HepG2 (cell line): Measurements from ENCODE around the gene PTPA. TPM values are rescaled to one million over a fixed set of nuclear protein-coding genes. Genes with fewer than 3 reads are reported as not detected.

Source experiments
- BORCS8-MEF2B ChIP-seq: sonication (generic); formaldehyde crosslinking; IDR thresholded peaks from 2 replicates; pipeline ENCODE4 v1.8.0; 2022; ENCODE audit warnings: mild to moderate bottlenecking, missing genetic modification reagents
- ELF4 ChIP-seq: sonication (generic); formaldehyde crosslinking; IDR thresholded peaks from 2 replicates; pipeline ENCODE4 v1.5.0; 2020; ENCODE audit warnings: missing genetic modification reagents, mild to moderate bottlenecking, moderate library complexity, borderline replicate concordance
- KLF15 ChIP-seq: sonication (generic); formaldehyde crosslinking; IDR thresholded peaks from 2 replicates; pipeline ENCODE4 v1.8.1; 2023; ENCODE audit warnings: borderline replicate concordance, mild to moderate bottlenecking, inconsistent platforms, missing genetic modification reagents, mixed read lengths
- KLF6 ChIP-seq: IDR thresholded peaks from 2 replicates; pipeline ENCODE4 v1.8.0; 2016; ENCODE audit warnings: missing biosample characterization, missing genetic modification reagents
- NONO ChIP-seq, 2 experiments: fragments of 450-650 bp in 1 of 2; sonication (generic) in 1 of 2; formaldehyde crosslinking in 1 of 2; IDR thresholded peaks in 1 of 2; conservative IDR thresholded peaks in 1 of 2; 2 replicates each; pipeline versions ENCODE4 v1.6.1 to v1.8.0; 2017 to 2022; ENCODE audit warnings: mild to moderate bottlenecking in 1 of 2, missing genetic modification reagents in 1 of 2, moderate library complexity in 1 of 2
- RBM39 ChIP-seq: fragments of 200-400 bp; formaldehyde crosslinking; IDR thresholded peaks from one replicate; pipeline ENCODE4 v1.6.1; 2018; ENCODE audit warnings: antibody characterized with exemption, mild to moderate bottlenecking, low read depth, low read length; ENCODE audit not compliant: poor library complexity, severe bottlenecking
- SRF ChIP-seq: IDR thresholded peaks from 2 replicates; pipeline ENCODE4 v1.6.1; 2011; ENCODE audit warnings: mild to moderate bottlenecking, low read depth, low read length, moderate library complexity
- SRSF4 ChIP-seq: fragments of 200-400 bp; formaldehyde crosslinking; IDR thresholded peaks from one replicate; pipeline ENCODE4 v1.6.1; 2018; ENCODE audit warnings: mild to moderate bottlenecking, low read depth, low read length, moderate library complexity; ENCODE audit not compliant: poor library complexity, severe bottlenecking
- TAF1 ChIP-seq: sonication (generic); formaldehyde crosslinking; IDR thresholded peaks from 2 replicates; pipeline ENCODE4 v1.4.0; 2020; ENCODE audit warnings: missing genetic modification reagents
- ZNF232 ChIP-seq: sonication (generic); formaldehyde crosslinking; IDR thresholded peaks from 2 replicates; pipeline ENCODE4 v1.4.0; 2020; ENCODE audit warnings: missing genetic modification reagents, borderline replicate concordance
- ZSCAN31 ChIP-seq: sonication (generic); formaldehyde crosslinking; IDR thresholded peaks from 2 replicates; pipeline ENCODE4 v1.5.0; 2020; ENCODE audit warnings: low read depth, mild to moderate bottlenecking, missing genetic modification reagents
- polyA plus RNA-seq, 8 experiments: library from polyadenylated mRNA; depleted of rRNA in 3 of 8; stranded (reverse) in 7 of 8; unstranded in 1 of 8; fragments of >200 nt; fragmentation: Illumina TruSeq in 4 of 8; extraction: Trizol in 4 of 8; gene quantifications; 2 replicates each; pipeline versions ENCODE4 v1.2.1 to v1.2.3, GENCODE V29; 2011 to 2016; ENCODE audit warnings: low read depth in 4 of 8, missing spikeins in 1 of 8, mixed read lengths in 1 of 8; ENCODE audit not compliant: insufficient read depth in 1 of 8
- total RNA-seq, 5 experiments: library from RNA; depleted of rRNA; stranded (reverse); fragments of >200 nt; fragmentation: Illumina TruSeq; extraction: Trizol; gene quantifications; 2 replicates each; pipeline ENCODE4 v1.2.3, GENCODE V29; 2016; ENCODE audit warnings: low read depth in 1 of 5
- TF ChIP-seq, protein P1 (sequence below): sonication (generic); formaldehyde crosslinking; IDR thresholded peaks from 2 replicates; pipeline ENCODE4 v1.4.0; 2020; ENCODE audit warnings: mild to moderate bottlenecking, missing genetic modification reagents
- TF ChIP-seq, protein P2 (sequence below): sonication (generic); formaldehyde crosslinking; IDR thresholded peaks from 2 replicates; pipeline ENCODE4 v1.5.0; 2020; ENCODE audit warnings: missing genetic modification reagents
- TF ChIP-seq, protein P3 (sequence below): IDR thresholded peaks from 2 replicates; pipeline ENCODE4 v1.6.1; 2016
- TF ChIP-seq, protein P4 (sequence below): sonication (generic); formaldehyde crosslinking; IDR thresholded peaks from 2 replicates; pipeline ENCODE4 v1.4.0; 2020; ENCODE audit warnings: missing genetic modification reagents, mild to moderate bottlenecking, borderline replicate concordance
- TF ChIP-seq, protein P5 (sequence below): sonication (generic); formaldehyde crosslinking; IDR thresholded peaks from 2 replicates; pipeline ENCODE4 v1.5.1; 2020; ENCODE audit warnings: mild to moderate bottlenecking, moderate library complexity, missing genetic modification reagents

PTPA gene
- total and polyA plus RNA-seq, 2 of the 13 experiments (the other 11 are each of a cell fraction or from before 2014, with no cell fraction given): 79.3 to 105 TPM

DNA sequence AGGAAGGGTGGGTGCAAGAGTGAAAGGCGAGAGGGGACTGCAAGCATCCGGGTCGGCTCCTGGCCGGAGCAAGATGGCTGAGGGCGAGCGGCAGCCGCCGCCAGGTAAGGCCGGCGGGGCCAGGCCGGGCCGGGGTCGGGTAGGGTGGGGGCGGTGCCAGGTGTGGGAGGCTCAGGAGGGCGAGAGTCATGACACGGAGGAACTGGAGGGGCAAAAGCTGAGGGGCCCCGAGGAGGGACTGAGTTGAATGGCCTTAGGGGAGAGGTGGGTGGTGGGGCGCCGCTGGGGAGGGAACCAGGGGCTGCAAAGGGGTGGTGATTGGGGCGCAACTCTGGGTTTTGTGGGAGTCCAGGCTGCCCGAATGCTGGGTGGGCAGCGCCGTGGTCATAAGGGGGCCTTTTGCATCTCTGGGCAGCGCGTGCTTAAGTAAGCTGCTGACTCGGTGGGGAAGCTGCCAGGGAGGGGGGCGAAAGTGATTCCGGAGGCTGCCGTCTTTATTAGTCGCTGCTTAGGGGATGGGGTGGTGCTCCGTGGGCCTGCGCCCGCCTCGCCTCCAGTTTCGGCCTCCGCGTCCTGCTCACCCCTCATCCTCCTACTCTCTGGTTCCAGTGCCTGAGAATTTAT is 425 bp downstream of the PTPA start (continued):
- TF ChIP-seq RBM39: peak; percentile 51
- TF ChIP-seq, protein P1, sequence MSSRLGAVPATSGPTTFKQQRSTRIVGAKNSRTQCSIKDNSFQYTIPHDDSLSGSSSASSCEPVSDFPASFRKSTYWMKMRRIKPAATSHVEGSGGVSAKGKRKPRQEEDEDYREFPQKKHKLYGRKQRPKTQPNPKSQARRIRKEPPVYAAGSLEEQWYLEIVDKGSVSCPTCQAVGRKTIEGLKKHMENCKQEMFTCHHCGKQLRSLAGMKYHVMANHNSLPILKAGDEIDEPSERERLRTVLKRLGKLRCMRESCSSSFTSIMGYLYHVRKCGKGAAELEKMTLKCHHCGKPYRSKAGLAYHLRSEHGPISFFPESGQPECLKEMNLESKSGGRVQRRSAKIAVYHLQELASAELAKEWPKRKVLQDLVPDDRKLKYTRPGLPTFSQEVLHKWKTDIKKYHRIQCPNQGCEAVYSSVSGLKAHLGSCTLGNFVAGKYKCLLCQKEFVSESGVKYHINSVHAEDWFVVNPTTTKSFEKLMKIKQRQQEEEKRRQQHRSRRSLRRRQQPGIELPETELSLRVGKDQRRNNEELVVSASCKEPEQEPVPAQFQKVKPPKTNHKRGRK (CRISPR knock-in tag): no peak
- no peak for TF ChIP-seq BORCS8-MEF2B (CRISPR knock-in tag)
- no peak for TF ChIP-seq ZNF232 (CRISPR knock-in tag)
- TF ChIP-seq, protein P2, sequence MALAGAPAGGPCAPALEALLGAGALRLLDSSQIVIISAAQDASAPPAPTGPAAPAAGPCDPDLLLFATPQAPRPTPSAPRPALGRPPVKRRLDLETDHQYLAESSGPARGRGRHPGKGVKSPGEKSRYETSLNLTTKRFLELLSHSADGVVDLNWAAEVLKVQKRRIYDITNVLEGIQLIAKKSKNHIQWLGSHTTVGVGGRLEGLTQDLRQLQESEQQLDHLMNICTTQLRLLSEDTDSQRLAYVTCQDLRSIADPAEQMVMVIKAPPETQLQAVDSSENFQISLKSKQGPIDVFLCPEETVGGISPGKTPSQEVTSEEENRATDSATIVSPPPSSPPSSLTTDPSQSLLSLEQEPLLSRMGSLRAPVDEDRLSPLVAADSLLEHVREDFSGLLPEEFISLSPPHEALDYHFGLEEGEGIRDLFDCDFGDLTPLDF (CRISPR knock-in tag): no peak
- 0 out of 2 replicates have a peak, but pooled peaks have one; percentile 62 for TF ChIP-seq ZSCAN31 (CRISPR knock-in tag)
- TF ChIP-seq SRSF4: no peak
- no peak for TF ChIP-seq KLF6 (CRISPR knock-in tag)
- TF ChIP-seq SRF: no peak
- TF ChIP-seq, protein P3, sequence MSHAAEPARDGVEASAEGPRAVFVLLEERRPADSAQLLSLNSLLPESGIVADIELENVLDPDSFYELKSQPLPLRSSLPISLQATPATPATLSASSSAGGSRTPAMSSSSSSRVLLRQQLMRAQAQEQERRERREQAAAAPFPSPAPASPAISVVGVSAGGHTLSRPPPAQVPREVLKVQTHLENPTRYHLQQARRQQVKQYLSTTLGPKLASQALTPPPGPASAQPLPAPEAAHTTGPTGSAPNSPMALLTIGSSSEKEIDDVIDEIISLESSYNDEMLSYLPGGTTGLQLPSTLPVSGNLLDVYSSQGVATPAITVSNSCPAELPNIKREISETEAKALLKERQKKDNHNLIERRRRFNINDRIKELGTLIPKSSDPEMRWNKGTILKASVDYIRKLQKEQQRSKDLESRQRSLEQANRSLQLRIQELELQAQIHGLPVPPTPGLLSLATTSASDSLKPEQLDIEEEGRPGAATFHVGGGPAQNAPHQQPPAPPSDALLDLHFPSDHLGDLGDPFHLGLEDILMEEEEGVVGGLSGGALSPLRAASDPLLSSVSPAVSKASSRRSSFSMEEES (CRISPR knock-in tag): no peak
- peak; percentile 65; the same call in 1 of the 2 replicates for TF ChIP-seq ELF4 (CRISPR knock-in tag)
- no peak for TF ChIP-seq NONO (IDR thresholded peaks at IDR 0.05)
- TF ChIP-seq NONO (CRISPR knock-in tag; conservative IDR thresholded peaks at IDR 0.05): no peak
- TF ChIP-seq TAF1 (CRISPR knock-in tag): no peak; the same call in 1 of the 2 replicates
- TF ChIP-seq, protein P4, sequence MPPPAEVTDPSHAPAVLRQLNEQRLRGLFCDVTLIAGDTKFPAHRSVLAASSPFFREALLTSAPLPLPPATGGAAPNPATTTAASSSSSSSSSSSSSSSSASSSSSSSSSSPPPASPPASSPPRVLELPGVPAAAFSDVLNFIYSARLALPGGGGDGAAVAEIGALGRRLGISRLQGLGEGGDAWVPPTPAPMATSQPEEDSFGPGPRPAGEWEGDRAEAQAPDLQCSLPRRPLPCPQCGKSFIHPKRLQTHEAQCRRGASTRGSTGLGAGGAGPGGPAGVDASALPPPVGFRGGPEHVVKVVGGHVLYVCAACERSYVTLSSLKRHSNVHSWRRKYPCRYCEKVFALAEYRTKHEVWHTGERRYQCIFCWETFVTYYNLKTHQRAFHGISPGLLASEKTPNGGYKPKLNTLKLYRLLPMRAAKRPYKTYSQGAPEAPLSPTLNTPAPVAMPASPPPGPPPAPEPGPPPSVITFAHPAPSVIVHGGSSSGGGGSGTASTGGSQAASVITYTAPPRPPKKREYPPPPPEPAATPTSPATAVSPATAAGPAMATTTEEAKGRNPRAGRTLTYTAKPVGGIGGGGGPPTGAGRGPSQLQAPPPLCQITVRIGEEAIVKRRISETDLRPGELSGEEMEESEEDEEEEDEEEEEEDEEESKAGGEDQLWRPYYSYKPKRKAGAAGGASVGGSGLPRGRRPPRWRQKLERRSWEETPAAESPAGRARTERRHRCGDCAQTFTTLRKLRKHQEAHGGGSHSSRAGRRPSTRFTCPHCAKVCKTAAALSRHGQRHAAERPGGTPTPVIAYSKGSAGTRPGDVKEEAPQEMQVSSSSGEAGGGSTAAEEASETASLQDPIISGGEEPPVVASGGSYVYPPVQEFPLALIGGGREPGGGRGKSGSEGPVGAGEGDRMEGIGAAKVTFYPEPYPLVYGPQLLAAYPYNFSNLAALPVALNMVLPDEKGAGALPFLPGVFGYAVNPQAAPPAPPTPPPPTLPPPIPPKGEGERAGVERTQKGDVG (CRISPR knock-in tag): no peak
- TF ChIP-seq, protein P5, sequence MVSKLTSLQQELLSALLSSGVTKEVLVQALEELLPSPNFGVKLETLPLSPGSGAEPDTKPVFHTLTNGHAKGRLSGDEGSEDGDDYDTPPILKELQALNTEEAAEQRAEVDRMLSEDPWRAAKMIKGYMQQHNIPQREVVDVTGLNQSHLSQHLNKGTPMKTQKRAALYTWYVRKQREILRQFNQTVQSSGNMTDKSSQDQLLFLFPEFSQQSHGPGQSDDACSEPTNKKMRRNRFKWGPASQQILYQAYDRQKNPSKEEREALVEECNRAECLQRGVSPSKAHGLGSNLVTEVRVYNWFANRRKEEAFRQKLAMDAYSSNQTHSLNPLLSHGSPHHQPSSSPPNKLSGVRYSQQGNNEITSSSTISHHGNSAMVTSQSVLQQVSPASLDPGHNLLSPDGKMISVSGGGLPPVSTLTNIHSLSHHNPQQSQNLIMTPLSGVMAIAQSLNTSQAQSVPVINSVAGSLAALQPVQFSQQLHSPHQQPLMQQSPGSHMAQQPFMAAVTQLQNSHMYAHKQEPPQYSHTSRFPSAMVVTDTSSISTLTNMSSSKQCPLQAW (CRISPR knock-in tag): no peak
- TF ChIP-seq KLF15 (CRISPR knock-in tag): peak; percentile 42; the same call in 1 of the 2 replicates
